ENCODE measurements around the gene SCN2A. TPM values are rescaled to one million over a fixed set of nuclear protein-coding genes. Genes with fewer than 3 reads are reported as not detected.
"Not testable (repeated sequence)": the region's sequence is repeated elsewhere in the genome, so short reads cannot be mapped to it uniquely, and the experiment has no call there.

Gene SCN2A
- total RNA-seq, 1 donor: under 0.01 TPM

GRCh38 chr2:165237056-165237455 lies 2.2 kb upstream of the SCN2A start:
- Histone ChIP-seq H3K27me3 (ENCODE audit: insufficient read depth, low read length) (no peaks in the 10 kb centered on the region), H3K9me3 (ENCODE audit: low read depth, low read length) (no peaks in the 10 kb centered on the region), H3K4me1 (ENCODE audit: insufficient read depth, low read length) (no peaks in the 10 kb centered on the region), H3K4me3 (ENCODE audit: low read length) (no peak overlapping the region)

- H3K9me3 ChIP-seq (ENCODE audit: low read depth, low read length): no peaks in the 10 kb centered on the region
- no peaks in the 10 kb centered on the region for H3K27me3 ChIP-seq (ENCODE audit: insufficient read depth, low read length)
- no peaks in the 10 kb centered on the region for H3K4me1 ChIP-seq (ENCODE audit: insufficient read depth, low read length)
- H3K4me3 ChIP-seq (ENCODE audit: low read length): no peak overlapping the region
These were observed 919 bp upstream of the SCN2A start for GRCh38 chr2:165238295-165238694.

GRCh38 chr2:165239856-165240515 lies 772 bp downstream of the SCN2A start:
- Histone ChIP-seq H3K27me3 (ENCODE audit: insufficient read depth, low read length) (no peaks in the 10 kb centered on the region), H3K9me3 (ENCODE audit: low read depth, low read length) (no peaks in the 10 kb centered on the region)

GRCh38 chr2:165240916-165241315 lies 1.7 kb downstream of the SCN2A start:
- Histone ChIP-seq H3K27me3 (ENCODE audit: insufficient read depth, low read length) (no peaks in the 10 kb centered on the region), H3K4me1 (ENCODE audit: insufficient read depth, low read length) (no peaks in the 10 kb centered on the region), H3K4me3 (ENCODE audit: low read length) (no peak overlapping the region), H3K9me3 (ENCODE audit: low read depth, low read length) (no peaks in the 10 kb centered on the region)

More at GRCh38 chr2:165239856-165240515, 772 bp downstream of the SCN2A start:
- Histone ChIP-seq H3K4me3 (ENCODE audit: low read length) (no peak overlapping the region), H3K4me1 (ENCODE audit: insufficient read depth, low read length) (no peaks in the 10 kb centered on the region)

- H3K4me3 ChIP-seq (ENCODE audit: low read length): no peak overlapping the region
- no peaks in the 10 kb centered on the region for H3K9me3 ChIP-seq (ENCODE audit: low read depth, low read length)
- H3K4me1 ChIP-seq (ENCODE audit: insufficient read depth, low read length): no peaks in the 10 kb centered on the region
- no peaks in the 10 kb centered on the region for H3K27me3 ChIP-seq (ENCODE audit: insufficient read depth, low read length)
These were observed 6.0 kb downstream of the SCN2A start for GRCh38 chr2:165245081-165245793.

- H3K27me3 ChIP-seq (ENCODE audit: insufficient read depth, low read length): no peaks in the 10 kb centered on the region
- no peaks in the 10 kb centered on the region for H3K4me1 ChIP-seq (ENCODE audit: insufficient read depth, low read length)
- no peaks in the 10 kb centered on the region for H3K9me3 ChIP-seq (ENCODE audit: low read depth, low read length)
- no peak overlapping the region for H3K4me3 ChIP-seq (ENCODE audit: low read length)
These were observed 9.0 kb downstream of the SCN2A start for GRCh38 chr2:165248238-165248637.

- Histone ChIP-seq H3K27me3 (ENCODE audit: insufficient read depth, low read length) (no peaks in the 10 kb centered on the region), H3K4me3 (ENCODE audit: low read length) (no peak overlapping the region)
These were observed 12.2 kb downstream of the SCN2A start for GRCh38 chr2:165251366-165251765.

GRCh38 chr2:165253178-165253577 lies 14.0 kb downstream of the SCN2A start:
- H3K4me1 ChIP-seq (ENCODE audit: insufficient read depth, low read length): no peaks in the 10 kb centered on the region
- no peaks in the 10 kb centered on the region for H3K27me3 ChIP-seq (ENCODE audit: insufficient read depth, low read length)
- no peak overlapping the region for H3K4me3 ChIP-seq (ENCODE audit: low read length)
- H3K9me3 ChIP-seq (ENCODE audit: low read depth, low read length): no peaks in the 10 kb centered on the region

More at GRCh38 chr2:165251366-165251765, 12.2 kb downstream of the SCN2A start:
- H3K9me3 ChIP-seq (ENCODE audit: low read depth, low read length): no peaks in the 10 kb centered on the region
- no peaks in the 10 kb centered on the region for H3K4me1 ChIP-seq (ENCODE audit: insufficient read depth, low read length)

GRCh38 chr2:165256618-165257017 lies 17.4 kb downstream of the SCN2A start:
- Histone ChIP-seq H3K27me3 (ENCODE audit: insufficient read depth, low read length) (no peaks in the 10 kb centered on the region), H3K4me1 (ENCODE audit: insufficient read depth, low read length) (no peaks in the 10 kb centered on the region), H3K4me3 (ENCODE audit: low read length) (no peak overlapping the region), H3K9me3 (ENCODE audit: low read depth, low read length) (no peaks in the 10 kb centered on the region)

GRCh38 chr2:165260347-165260746 lies 21.1 kb downstream of the SCN2A start:
- H3K4me1 ChIP-seq (ENCODE audit: insufficient read depth, low read length); H3K4me3 ChIP-seq (ENCODE audit: low read length); H3K9me3 ChIP-seq (ENCODE audit: low read depth, low read length); H3K27me3 ChIP-seq (ENCODE audit: insufficient read depth, low read length): not testable (repeated sequence)

- Histone ChIP-seq H3K4me1 (ENCODE audit: insufficient read depth, low read length) (no peaks in the 10 kb centered on the region), H3K4me3 (ENCODE audit: low read length) (no peak overlapping the region), H3K9me3 (ENCODE audit: low read depth, low read length) (no peaks in the 10 kb centered on the region), H3K27me3 (ENCODE audit: insufficient read depth, low read length) (no peaks in the 10 kb centered on the region)
These were observed 29.5 kb downstream of the SCN2A start for GRCh38 chr2:165268754-165269153.

GRCh38 chr2:165273176-165273575 lies 34.0 kb downstream of the SCN2A start:
- H3K27me3 ChIP-seq (ENCODE audit: insufficient read depth, low read length): no peaks in the 10 kb centered on the region
- no peaks in the 10 kb centered on the region for H3K4me1 ChIP-seq (ENCODE audit: insufficient read depth, low read length)
- no peak overlapping the region for H3K4me3 ChIP-seq (ENCODE audit: low read length)
- H3K9me3 ChIP-seq (ENCODE audit: low read depth, low read length): no peaks in the 10 kb centered on the region

GRCh38 chr2:165274698-165275097 lies 35.5 kb downstream of the SCN2A start:
- no peaks in the 10 kb centered on the region for H3K4me1 ChIP-seq (ENCODE audit: insufficient read depth, low read length)
- H3K27me3 ChIP-seq (ENCODE audit: insufficient read depth, low read length): no peaks in the 10 kb centered on the region
- H3K4me3 ChIP-seq (ENCODE audit: low read length): no peak overlapping the region
- H3K9me3 ChIP-seq (ENCODE audit: low read depth, low read length): no peaks in the 10 kb centered on the region

- H3K9me3 ChIP-seq (ENCODE audit: low read depth, low read length): no peaks in the 10 kb centered on the region
- H3K27me3 ChIP-seq (ENCODE audit: insufficient read depth, low read length): no peaks in the 10 kb centered on the region
- H3K4me1 ChIP-seq (ENCODE audit: insufficient read depth, low read length): no peaks in the 10 kb centered on the region
- H3K4me3 ChIP-seq (ENCODE audit: low read length): no peak overlapping the region
These were observed 36.7 kb downstream of the SCN2A start for GRCh38 chr2:165275932-165276331.

- no peak overlapping the region for H3K4me3 ChIP-seq (ENCODE audit: low read length)
- H3K4me1 ChIP-seq (ENCODE audit: insufficient read depth, low read length): no peaks in the 10 kb centered on the region
- no peaks in the 10 kb centered on the region for H3K27me3 ChIP-seq (ENCODE audit: insufficient read depth, low read length)
- H3K9me3 ChIP-seq (ENCODE audit: low read depth, low read length): no peaks in the 10 kb centered on the region
These were observed 38.1 kb downstream of the SCN2A start for GRCh38 chr2:165277295-165277694.
